GM23248 (cell line): Measurements from ENCODE around the gene LTBP3.

ENCODE experiments used
- EZH2 ChIP-seq: fragments of 200-600 bp; sonication (generic); IDR thresholded peaks from 2 replicates; pipeline ENCODE4 v1.6.1; 2018; ENCODE audit warnings: antibody characterized with exemption, mild to moderate bottlenecking; ENCODE audit not compliant: insufficient read depth, poor library complexity, severe bottlenecking
- EZH2phosphoT487 ChIP-seq: fragments of 200-600 bp; sonication (generic); IDR thresholded peaks from 2 replicates; pipeline ENCODE4 v1.6.1; 2018; ENCODE audit warnings: antibody characterized with exemption, moderate library complexity, mild to moderate bottlenecking, low read depth; ENCODE audit not compliant: insufficient read depth

DNA sequence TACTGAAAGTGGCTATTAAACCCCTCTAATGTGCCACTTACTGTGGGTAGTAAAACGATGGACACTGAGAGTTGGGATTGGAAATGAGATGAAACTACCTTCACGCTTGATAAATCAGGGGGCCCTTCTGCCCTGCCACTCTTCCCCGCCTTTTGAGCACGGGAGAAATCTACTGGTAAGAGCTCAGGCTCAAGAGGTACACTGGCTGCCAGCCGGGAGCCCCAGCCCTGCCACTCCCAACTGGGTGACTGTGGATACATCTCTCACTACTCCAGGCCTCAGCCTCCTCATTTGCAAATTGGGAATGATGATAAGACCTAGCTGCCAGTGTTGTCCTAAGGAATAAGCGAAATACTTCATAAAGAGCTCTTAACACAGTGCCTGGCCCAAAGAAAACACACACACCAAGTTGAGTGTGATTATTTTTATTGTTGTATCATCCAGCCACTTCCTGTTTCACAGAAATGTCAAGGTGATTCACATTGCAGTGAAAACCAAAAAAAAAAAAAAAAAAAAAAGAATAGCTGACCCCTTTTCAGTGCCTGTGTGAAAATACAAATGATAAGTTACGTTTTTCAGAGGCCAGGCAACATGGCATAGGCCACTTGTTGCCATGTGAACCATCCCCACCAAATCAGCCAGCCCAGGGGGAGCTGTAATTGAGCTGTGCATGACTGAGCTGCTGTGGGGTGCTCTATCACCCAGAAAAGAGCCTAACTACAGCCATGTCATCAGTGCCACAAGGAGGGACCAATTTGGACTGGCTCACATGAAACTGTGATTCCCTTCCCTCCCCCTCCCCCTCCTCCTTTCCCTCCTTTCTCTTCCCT lies 7.7 kb upstream of the LTBP3 start:
- no peak for TF ChIP-seq EZH2
- no peak for TF ChIP-seq EZH2phosphoT487
